Hair follicular keratinocyte (primary cell): ENCODE results near the gene TAS2R10. TPM values are rescaled to one million over a fixed set of nuclear protein-coding genes. Genes with fewer than 3 reads are reported as not detected.

Experiments
- total RNA-seq: library from RNA; depleted of rRNA; stranded (reverse); fragments of >200 nt; gene quantifications from 2 replicates; pipeline ENCODE4 v1.2.3, GENCODE V29; 2015

Gene TAS2R10, protein sequence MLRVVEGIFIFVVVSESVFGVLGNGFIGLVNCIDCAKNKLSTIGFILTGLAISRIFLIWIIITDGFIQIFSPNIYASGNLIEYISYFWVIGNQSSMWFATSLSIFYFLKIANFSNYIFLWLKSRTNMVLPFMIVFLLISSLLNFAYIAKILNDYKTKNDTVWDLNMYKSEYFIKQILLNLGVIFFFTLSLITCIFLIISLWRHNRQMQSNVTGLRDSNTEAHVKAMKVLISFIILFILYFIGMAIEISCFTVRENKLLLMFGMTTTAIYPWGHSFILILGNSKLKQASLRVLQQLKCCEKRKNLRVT
- 0.31 TPM in 1 of 2 replicates, not detected in the other for total RNA-seq

DNA sequence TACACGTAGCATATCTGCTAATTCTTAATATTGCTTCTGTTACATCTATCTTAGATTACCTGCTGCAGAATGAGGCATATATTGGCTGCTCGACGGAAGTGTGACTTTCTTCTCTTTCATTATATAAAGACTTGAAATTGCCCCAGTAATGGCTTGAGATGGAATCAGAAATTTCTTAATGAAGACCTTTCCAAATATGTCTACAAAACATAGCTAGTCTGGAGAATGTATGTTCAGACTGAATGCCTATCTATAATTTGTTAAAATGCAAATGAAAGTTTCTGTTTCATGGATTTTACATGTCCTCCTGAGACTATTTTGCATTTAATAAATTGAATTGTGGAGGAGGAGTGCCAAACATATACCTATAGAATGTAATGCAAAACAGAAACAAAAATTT, at the start of gene TAS2R10:
TSS of gene TAS2R10 (minus strand) at position 101 of the 400 bp plus-strand sequence. CDS start at position 12, 89 bp downstream.

DNA sequence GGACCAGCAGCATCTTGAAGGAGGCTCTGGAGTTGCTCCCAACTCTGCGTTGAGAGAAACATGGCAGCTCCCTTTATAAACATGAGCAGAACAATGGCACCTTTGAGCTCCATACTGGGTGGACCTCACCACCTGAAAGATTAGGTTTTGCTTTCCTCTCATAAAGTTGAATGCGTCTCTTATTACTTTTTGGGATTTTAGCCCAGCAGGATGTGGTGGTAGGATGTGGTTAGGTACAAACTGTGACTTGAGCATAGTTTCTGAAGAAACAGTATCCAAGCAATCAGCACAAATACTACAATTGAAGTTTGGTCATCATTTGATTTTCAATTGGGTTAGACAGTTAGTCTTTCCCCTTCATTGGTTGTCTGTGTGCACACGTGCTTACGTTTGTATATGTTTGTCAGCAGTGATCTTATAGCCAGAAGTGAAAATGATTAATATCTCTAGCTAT, 23.3 kb upstream of the TAS2R10 start, which contains the start of gene PRR4:
TSS of gene PRR4 (minus strand) at position 51 of the 454 bp plus-strand sequence. CDS start at position 13, 38 bp downstream.

DNA sequence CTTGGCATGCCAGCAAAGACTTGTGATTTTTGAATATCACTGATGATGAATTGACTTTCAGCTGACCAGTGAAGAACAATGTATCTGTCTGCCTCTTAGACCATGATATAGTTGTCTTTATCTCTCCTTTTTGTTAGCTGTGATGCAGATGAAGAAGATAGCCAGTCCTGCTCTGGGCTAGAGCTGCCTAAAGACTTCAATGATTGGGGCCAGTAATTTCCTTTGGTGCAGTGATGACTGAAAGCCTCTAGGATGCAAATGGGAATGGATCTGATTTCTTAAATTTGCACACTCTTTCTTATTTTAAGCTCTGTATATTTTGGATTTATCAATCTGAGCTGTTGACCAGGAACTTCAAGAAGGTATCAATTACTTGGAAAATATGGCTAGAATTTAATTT, 16.1 kb downstream of the TAS2R10 start, which contains the start of gene TAS2R9:
TSS of gene TAS2R9 (minus strand) at position 101 of the 400 bp plus-strand sequence. CDS start at position 8, 93 bp downstream.

DNA sequence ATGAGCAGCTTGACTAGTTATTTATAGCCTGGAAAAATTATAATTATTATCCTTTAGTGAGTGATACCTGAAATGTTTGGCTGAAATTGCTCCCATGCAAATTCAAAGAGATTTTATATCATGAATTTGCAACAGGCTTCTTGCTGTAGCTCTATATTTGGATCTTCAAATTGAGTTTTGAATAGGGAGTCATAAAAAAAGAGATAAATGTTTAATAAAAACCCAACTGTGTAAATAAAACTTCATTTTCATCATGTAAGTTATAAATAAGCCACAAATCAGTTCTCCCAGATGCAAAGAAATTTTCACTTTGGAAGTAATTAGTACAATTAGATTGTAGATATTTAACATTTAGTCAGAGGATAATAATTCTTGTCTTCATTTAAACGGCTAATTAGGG, 19.0 kb downstream of the TAS2R10 start, which contains the start of gene TAS2R8:
TSS of gene TAS2R8 (minus strand) at position 101 of the 400 bp plus-strand sequence. CDS start 306 bp downstream, outside the sequence.

DNA sequence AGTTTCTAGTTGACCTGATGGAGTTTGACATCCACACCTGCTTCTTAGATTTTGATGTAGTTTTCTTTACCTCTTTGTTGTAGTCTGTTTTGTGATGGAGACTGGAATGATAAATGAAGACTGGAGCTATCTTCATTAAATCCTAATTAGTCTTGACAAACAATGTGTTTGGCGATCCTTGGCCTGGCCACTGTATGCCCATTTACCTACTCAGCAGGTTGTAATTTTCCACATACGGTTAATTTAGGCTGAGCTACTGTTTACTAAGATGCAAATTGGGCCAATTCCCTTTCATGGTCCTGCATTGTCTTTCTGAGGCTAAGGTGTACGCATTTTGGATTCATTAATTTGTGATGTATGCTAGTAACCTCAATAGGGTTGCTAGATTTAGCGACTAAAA, 23.6 kb downstream of the TAS2R10 start, which contains the start of gene TAS2R7:
TSS of gene TAS2R7 (minus strand) at position 41 of the 400 bp plus-strand sequence. CDS start 57 bp downstream, outside the sequence.

Other genes with a start within 250 kb of the TAS2R10 start
- 14.4 and 15.3 TPM in 2 replicates for gene MAGOHB, start 212.7 kb downstream of the TAS2R10 start, total RNA-seq
- gene STYK1, start 152.3 kb downstream of the TAS2R10 start, total RNA-seq = 1.2 and 2.1 TPM in 2 replicates
- gene YBX3, start 103.0 kb downstream of the TAS2R10 start, total RNA-seq = 318 and 422 TPM in 2 replicates
- not detected in 2 replicates for gene TAS2R7, start 23.7 kb downstream of the TAS2R10 start, total RNA-seq
- not detected in 2 replicates for gene TAS2R8, start 19.1 kb downstream of the TAS2R10 start, total RNA-seq
- not detected in 2 replicates for gene TAS2R9, start 16.2 kb downstream of the TAS2R10 start, total RNA-seq
- gene PRR4, start 23.1 kb upstream of the TAS2R10 start, total RNA-seq = 0.31 TPM in 1 of 2 replicates, not detected in the other
- gene PRH1, start 57.9 kb upstream of the TAS2R10 start, total RNA-seq = 0.76 and 9.7 TPM in 2 replicates
- gene TAS2R13, start 83.2 kb upstream of the TAS2R10 start, total RNA-seq = not detected in 2 replicates
- not detected in 2 replicates for gene PRH2, start 102.9 kb upstream of the TAS2R10 start, total RNA-seq
- gene TAS2R14, start 112.9 kb upstream of the TAS2R10 start, total RNA-seq = 0.19 and 0.70 TPM in 2 replicates
- gene TAS2R50, start 160.6 kb upstream of the TAS2R10 start, total RNA-seq = not detected in 2 replicates
- gene TAS2R20, start 171.9 kb upstream of the TAS2R10 start, total RNA-seq = 0.08 and 0.19 TPM in 2 replicates
- 0.39 TPM in 1 of 2 replicates, not detected in the other for gene TAS2R19, start 196.3 kb upstream of the TAS2R10 start, total RNA-seq
- gene TAS2R31, start 205.0 kb upstream of the TAS2R10 start, total RNA-seq = 0.39 TPM in 1 of 2 replicates, not detected in the other
- gene TAS2R46, start 235.9 kb upstream of the TAS2R10 start, total RNA-seq = not detected in 2 replicates